CD4-positive, CD25-positive, alpha-beta regulatory T cell (primary cell): Measurements from ENCODE around the gene METTL24. TPM values are rescaled to one million over a fixed set of nuclear protein-coding genes. Genes with fewer than 3 reads are reported as not detected.

Experiments
- ATAC-seq, 2 donors: fragments of 150-1000 bp; cut with Tn5 transposase; one replicate each; pipeline ENCODE4 v1.10.0; 2021; ENCODE audit warnings: low read depth in 2 of 2, moderate number of reproducible peaks in 2 of 2, moderate library complexity in 1 of 2
- DNase-seq, 3 donors: peaks; one replicate each; pipeline versions ENCODE4 v3.0.0 to v3.0.0-alpha.2; 2012 to 2022; ENCODE audit warnings: mixed read lengths in 1 of 3
- H3K27ac ChIP-seq: one replicate; pipeline ENCODE4 v1.7.0; 2013; ENCODE audit warnings: mild to moderate bottlenecking, low read length; ENCODE audit not compliant: insufficient read depth, poor library complexity, severe bottlenecking
- H3K27me3 ChIP-seq: one replicate; pipeline ENCODE4 v1.7.0; 2013; ENCODE audit warnings: low read length; ENCODE audit not compliant: control insufficient read depth, insufficient read depth
- H3K36me3 ChIP-seq: one replicate; pipeline ENCODE4 v1.7.0; 2013; ENCODE audit warnings: mild to moderate bottlenecking, low read length, moderate library complexity; ENCODE audit not compliant: control insufficient read depth, insufficient read depth
- H3K4me1 ChIP-seq: 2 replicates; pipeline ENCODE4 v1.7.0; 2013; ENCODE audit warnings: mild to moderate bottlenecking, low read length; ENCODE audit not compliant: insufficient read depth, control insufficient read depth, poor library complexity, severe bottlenecking
- H3K4me3 ChIP-seq: one replicate; pipeline ENCODE4 v1.7.0; 2013; ENCODE audit warnings: low read depth, mild to moderate bottlenecking, low read length, moderate library complexity
- H3K9me3 ChIP-seq, 2 experiments: 1 replicate in 1 of 2; 2 replicates in 1 of 2; pipeline ENCODE4 v1.7.0; 2013; ENCODE audit warnings: low read length in 2 of 2, mild to moderate bottlenecking in 1 of 2, moderate library complexity in 1 of 2; ENCODE audit not compliant: control insufficient read depth in 2 of 2
- H3K27ac Mint-ChIP-seq, 3 donors: one replicate each; pipeline ENCODE4 v1.8.0; 2020 to 2022; ENCODE audit warnings: mild to moderate bottlenecking in 3 of 3, mixed read lengths in 3 of 3, moderate library complexity in 2 of 3
- H3K27me3 Mint-ChIP-seq: one replicate; pipeline ENCODE4 v1.8.0; 2022; ENCODE audit warnings: mild to moderate bottlenecking, mixed read lengths
- H3K36me3 Mint-ChIP-seq: one replicate; pipeline ENCODE4 v1.8.0; 2020; ENCODE audit warnings: mixed read lengths
- H3K4me1 Mint-ChIP-seq, 4 donors: one replicate each; pipeline ENCODE4 v1.8.0; 2020 to 2022; ENCODE audit warnings: mixed read lengths in 4 of 4, mild to moderate bottlenecking in 1 of 4
- H3K4me3 Mint-ChIP-seq, 4 donors: one replicate each; pipeline ENCODE4 v1.8.0; 2020 to 2022; ENCODE audit warnings: mild to moderate bottlenecking in 4 of 4, mixed read lengths in 4 of 4, moderate library complexity in 3 of 4
- H3K9me3 Mint-ChIP-seq, 7 donors: one replicate each; pipeline ENCODE4 v1.8.0; 2020 to 2022; ENCODE audit warnings: mixed read lengths in 7 of 7, mild to moderate bottlenecking in 3 of 7, moderate library complexity in 2 of 7
- polyA plus RNA-seq, 4 donors: library from polyadenylated mRNA; unstranded; fragments of 300-500 nt; fragmentation: Illumina TruSeq; gene quantifications; one replicate each; pipeline ENCODE4 v1.2.3, GENCODE V29; 2021
- total RNA-seq: library from RNA; stranded (reverse); gene quantifications from one replicate; pipeline ENCODE4 v1.2.3, GENCODE V29; 2022

METTL24 gene
- total and polyA plus RNA-seq, 5 donors from 2014 or later, result not detected

DNA sequence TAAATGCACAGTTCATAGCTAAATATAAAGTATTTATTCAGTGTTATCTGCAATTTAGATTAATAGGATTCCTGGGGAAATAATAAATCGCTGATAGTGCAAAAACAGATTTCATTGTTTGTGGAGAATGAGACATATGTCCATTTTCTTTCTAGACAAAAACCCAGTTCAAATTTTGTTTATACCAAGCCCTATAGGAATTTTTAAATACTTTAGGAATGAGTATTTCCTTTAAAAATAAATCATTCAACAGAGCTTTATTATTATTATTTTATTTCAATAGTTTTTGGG, 86.5 kb downstream of the METTL24 start:
- Histone ChIP-seq H3K36me3 (no peaks in the 10 kb centered on the region), H3K27me3 (peaks cover 3% of the 10 kb centered on the region), H3K9me3 (peaks cover 0 to 4% of the 10 kb centered on the region in 2 experiments), H3K4me3 (no peak overlapping the region), H3K4me1 (no peaks in the 10 kb centered on the region), H3K27ac (no peak overlapping the region)
- H3K4me1 Mint-ChIP-seq, result no peaks in the 10 kb centered on the region
- ATAC-seq (no peak), DNase-seq (no peak)
- no peak overlapping the region for H3K27ac Mint-ChIP-seq
- peaks cover 8% of the 10 kb centered on the region for H3K27me3 Mint-ChIP-seq
- peaks cover 0 to 8% (median 3%) of the 10 kb centered on the region in 7 donors for H3K9me3 Mint-ChIP-seq
- no peak overlapping the region for H3K4me3 Mint-ChIP-seq
- H3K36me3 Mint-ChIP-seq, result no peaks in the 10 kb centered on the region

DNA sequence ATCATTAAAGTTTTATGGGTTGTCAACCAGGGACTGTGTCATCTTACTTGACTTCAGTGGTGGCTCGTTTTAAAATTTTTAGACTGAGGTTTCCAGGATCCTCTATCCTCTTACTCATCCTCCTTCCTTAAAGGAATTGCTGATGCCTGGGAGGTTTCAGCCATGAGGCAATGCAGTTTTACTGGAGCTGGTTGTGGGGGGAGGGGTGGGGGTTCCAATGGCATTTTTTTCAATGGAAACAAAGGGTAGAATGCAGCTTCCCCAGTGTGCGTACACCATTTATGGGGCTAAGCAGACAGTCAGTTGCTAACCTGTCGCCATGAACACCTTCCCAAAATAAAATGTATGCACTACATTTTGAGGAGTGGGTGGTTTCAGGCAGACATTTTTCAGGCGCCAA, 88.0 kb downstream of the METTL24 start:
- H3K36me3 Mint-ChIP-seq, result no peaks in the 10 kb centered on the region
- no peak for DNase-seq
- H3K4me1 Mint-ChIP-seq, result peaks cover 0 to 2% (median 0%) of the 10 kb centered on the region in 4 donors
- H3K27me3 Mint-ChIP-seq, result peaks cover 5% of the 10 kb centered on the region
- H3K4me1 ChIP-seq, result no peaks in the 10 kb centered on the region
- peaks cover 0 to 7% (median 3%) of the 10 kb centered on the region in 7 donors for H3K9me3 Mint-ChIP-seq
- no peak for ATAC-seq
- H3K27ac ChIP-seq, result no peak overlapping the region
- H3K4me3 ChIP-seq, result no peak overlapping the region
- peaks cover 0 to 4% of the 10 kb centered on the region in 2 experiments for H3K9me3 ChIP-seq
- H3K36me3 ChIP-seq, result no peaks in the 10 kb centered on the region
- peaks cover 3% of the 10 kb centered on the region for H3K27me3 ChIP-seq
- H3K27ac Mint-ChIP-seq, result no peak overlapping the region
- H3K4me3 Mint-ChIP-seq, result no peak overlapping the region

- Histone ChIP-seq H3K27ac (no peak overlapping the region), H3K9me3 (peaks cover 0 to 4% of the 10 kb centered on the region in 2 experiments), H3K4me1 (no peaks in the 10 kb centered on the region), H3K36me3 (no peaks in the 10 kb centered on the region), H3K27me3 (peaks cover 3% of the 10 kb centered on the region), H3K4me3 (no peak overlapping the region)
- ATAC-seq (no peak), DNase-seq (no peak)
- no peak overlapping the region for H3K4me3 Mint-ChIP-seq
- peaks cover 0 to 7% (median 3%) of the 10 kb centered on the region in 7 donors for H3K9me3 Mint-ChIP-seq
- no peak overlapping the region for H3K27ac Mint-ChIP-seq
- no peaks in the 10 kb centered on the region for H3K27me3 Mint-ChIP-seq
- H3K36me3 Mint-ChIP-seq, result no peaks in the 10 kb centered on the region
- peaks cover 0 to 5% (median 0%) of the 10 kb centered on the region in 4 donors for H3K4me1 Mint-ChIP-seq
Observed at GRCh38 chr6:110269623-110270022, 88.5 kb downstream of the METTL24 start.

GRCh38 chr6:110266996-110267395, 91.2 kb downstream of the METTL24 start:
- DNase-seq, result no peak
- no peak for ATAC-seq
- H3K27me3 Mint-ChIP-seq, result no peaks in the 10 kb centered on the region
- no peak overlapping the region for H3K4me3 Mint-ChIP-seq
- no peaks in the 10 kb centered on the region for H3K36me3 Mint-ChIP-seq
- Histone ChIP-seq H3K4me3 (no peak overlapping the region), H3K27ac (no peak overlapping the region), H3K36me3 (no peaks in the 10 kb centered on the region), H3K4me1 (no peaks in the 10 kb centered on the region), H3K9me3 (peaks cover 0 to 4% of the 10 kb centered on the region in 2 experiments), H3K27me3 (peaks cover 3% of the 10 kb centered on the region)
- H3K27ac Mint-ChIP-seq, result no peak overlapping the region
- H3K9me3 Mint-ChIP-seq, result peaks cover 0 to 5% (median 4%) of the 10 kb centered on the region in 7 donors
- H3K4me1 Mint-ChIP-seq, result peaks cover 0 to 5% (median 0%) of the 10 kb centered on the region in 4 donors

DNA sequence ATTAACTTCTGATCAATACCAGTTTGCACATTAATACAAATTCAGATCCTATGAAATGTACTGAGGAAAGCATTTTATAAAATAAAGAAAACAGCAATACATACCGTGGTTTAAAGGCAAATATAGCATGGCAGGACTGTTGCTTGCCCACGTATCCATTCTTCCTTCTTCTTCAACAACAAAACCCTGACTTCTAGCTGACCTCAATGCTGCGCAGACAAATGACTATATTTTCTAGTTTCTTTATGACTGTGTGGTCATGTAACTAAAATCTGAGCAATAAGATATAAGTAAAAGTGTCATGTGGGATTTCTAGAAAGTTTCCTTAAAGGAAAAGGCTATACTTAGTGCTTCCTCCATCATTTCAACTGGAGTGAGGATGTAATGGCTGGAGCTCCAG, 92.9 kb downstream of the METTL24 start:
- no peaks in the 10 kb centered on the region for H3K36me3 Mint-ChIP-seq
- H3K27me3 ChIP-seq, result peaks cover 3% of the 10 kb centered on the region
- H3K27ac Mint-ChIP-seq, result no peak overlapping the region
- H3K36me3 ChIP-seq, result no peaks in the 10 kb centered on the region
- H3K27ac ChIP-seq, result no peak overlapping the region
- ATAC-seq (no peak), DNase-seq (no peak)
- peaks cover 0 to 5% (median 0%) of the 10 kb centered on the region in 4 donors for H3K4me1 Mint-ChIP-seq
- peaks cover 0 to 11% (median 5%) of the 10 kb centered on the region in 7 donors for H3K9me3 Mint-ChIP-seq
- H3K27me3 Mint-ChIP-seq, result no peaks in the 10 kb centered on the region
- H3K4me1 ChIP-seq, result no peaks in the 10 kb centered on the region
- no peak overlapping the region for H3K4me3 ChIP-seq
- H3K4me3 Mint-ChIP-seq, result no peak overlapping the region
- peaks cover 0 to 4% of the 10 kb centered on the region in 2 experiments for H3K9me3 ChIP-seq

GRCh38 chr6:110256366-110256765, 101.8 kb downstream of the METTL24 start:
- no peak for DNase-seq
- H3K27ac ChIP-seq, result no peak overlapping the region
- Mint-ChIP-seq H3K27me3 (no peaks in the 10 kb centered on the region), H3K27ac (no peak overlapping the region), H3K36me3 (no peaks in the 10 kb centered on the region), H3K4me1 (no peaks in the 10 kb centered on the region), H3K4me3 (peak overlapping the region in 1 of 4 donors; percentile 18), H3K9me3 (peaks cover 0 to 23% (median 10%) of the 10 kb centered on the region in 7 donors)
- no peaks in the 10 kb centered on the region for H3K36me3 ChIP-seq
- H3K27me3 ChIP-seq, result no peaks in the 10 kb centered on the region
- H3K4me3 ChIP-seq, result no peak overlapping the region
- no peaks in the 10 kb centered on the region for H3K4me1 ChIP-seq
- no peak for ATAC-seq
- peaks cover 0 to 3% of the 10 kb centered on the region in 2 experiments for H3K9me3 ChIP-seq

DNA sequence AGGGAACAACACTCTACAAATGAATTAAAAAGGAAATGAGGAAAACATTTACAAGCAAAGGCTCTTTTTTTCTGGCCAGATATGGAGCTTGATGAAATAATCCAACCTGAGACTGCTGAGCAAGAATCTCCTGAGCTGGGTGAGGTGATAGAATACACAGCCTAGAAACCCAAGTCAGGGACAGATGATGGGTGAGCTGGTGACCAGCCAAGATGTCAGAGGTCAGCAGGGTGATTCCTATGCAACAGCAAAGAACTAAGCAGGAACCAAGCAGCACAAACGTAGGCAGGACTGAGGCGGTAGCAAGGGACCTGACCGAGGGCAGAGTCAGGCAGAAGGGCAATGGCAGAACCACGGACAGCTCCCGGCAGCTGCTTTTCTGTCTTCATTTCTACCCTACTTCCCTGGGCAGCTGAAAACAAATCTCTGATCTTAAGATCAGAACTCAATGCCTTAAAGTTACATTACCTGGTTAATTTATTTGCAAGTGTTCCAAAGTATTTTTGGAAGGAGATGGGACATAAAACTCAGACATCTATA, 102.9 kb downstream of the METTL24 start:
- H3K9me3 Mint-ChIP-seq, result peaks cover 0 to 17% (median 9%) of the 10 kb centered on the region in 7 donors
- H3K4me3 Mint-ChIP-seq, result no peak overlapping the region
- Histone ChIP-seq H3K27me3 (no peaks in the 10 kb centered on the region), H3K27ac (no peak overlapping the region), H3K4me1 (no peaks in the 10 kb centered on the region), H3K9me3 (peaks cover 0 to 3% of the 10 kb centered on the region in 2 experiments), H3K4me3 (no peak overlapping the region), H3K36me3 (no peaks in the 10 kb centered on the region)
- H3K4me1 Mint-ChIP-seq, result no peaks in the 10 kb centered on the region
- no peak for ATAC-seq
- peak in 1 of 3 donors; percentile 4 for DNase-seq
- no peaks in the 10 kb centered on the region for H3K27me3 Mint-ChIP-seq
- H3K36me3 Mint-ChIP-seq, result no peaks in the 10 kb centered on the region
- H3K27ac Mint-ChIP-seq, result no peak overlapping the region

DNA sequence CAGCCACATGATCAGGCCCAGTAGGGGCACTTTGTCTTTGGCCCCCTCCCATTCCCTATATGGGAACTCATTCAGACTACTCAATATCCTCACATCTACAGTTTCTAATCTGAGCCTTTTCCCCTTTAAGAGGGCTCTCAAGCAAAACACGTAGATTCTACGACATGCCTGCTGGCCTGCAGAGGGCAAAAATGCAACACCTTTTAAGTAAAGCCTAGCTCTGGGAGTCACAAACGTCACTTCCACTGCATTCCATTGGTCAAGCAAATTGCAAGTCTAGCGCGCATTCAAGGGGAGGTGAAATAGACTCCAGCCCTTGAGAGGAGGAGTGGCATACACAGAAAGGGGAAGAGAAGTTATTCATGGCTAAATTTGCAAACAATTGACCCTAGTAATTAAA, 107.3 kb downstream of the METTL24 start:
- H3K36me3 ChIP-seq, result no peaks in the 10 kb centered on the region
- DNase-seq, result no peak

More for the DNA sequence above, 107.3 kb downstream of the METTL24 start:
- Mint-ChIP-seq H3K27me3 (no peaks in the 10 kb centered on the region), H3K9me3 (peaks cover 0 to 9% (median 3%) of the 10 kb centered on the region in 7 donors), H3K4me1 (no peaks in the 10 kb centered on the region), H3K4me3 (no peak overlapping the region), H3K27ac (no peak overlapping the region), H3K36me3 (peaks cover 5% of the 10 kb centered on the region)
- no peak for ATAC-seq
- no peak overlapping the region for H3K4me3 ChIP-seq
- no peak overlapping the region for H3K27ac ChIP-seq
- H3K27me3 ChIP-seq, result no peaks in the 10 kb centered on the region
- no peaks in the 10 kb centered on the region for H3K9me3 ChIP-seq
- no peaks in the 10 kb centered on the region for H3K4me1 ChIP-seq
